Hematopoietic multipotent progenitor cell treated with erythropoietin and hydrocortisone succinate and interleukin-3 and kit ligand, for 4 days (in vitro differentiated cells): ENCODE measurements around the gene SLC25A27.

Source experiments
- DNase-seq: peaks from one replicate; pipeline ENCODE4 v3.0.0-alpha.2; 2015

The SLC25A27 gene

GRCh38 chr6:46651816-46652215 lies 959 bp upstream of the SLC25A27 start:
- no peak for DNase-seq

DNA sequence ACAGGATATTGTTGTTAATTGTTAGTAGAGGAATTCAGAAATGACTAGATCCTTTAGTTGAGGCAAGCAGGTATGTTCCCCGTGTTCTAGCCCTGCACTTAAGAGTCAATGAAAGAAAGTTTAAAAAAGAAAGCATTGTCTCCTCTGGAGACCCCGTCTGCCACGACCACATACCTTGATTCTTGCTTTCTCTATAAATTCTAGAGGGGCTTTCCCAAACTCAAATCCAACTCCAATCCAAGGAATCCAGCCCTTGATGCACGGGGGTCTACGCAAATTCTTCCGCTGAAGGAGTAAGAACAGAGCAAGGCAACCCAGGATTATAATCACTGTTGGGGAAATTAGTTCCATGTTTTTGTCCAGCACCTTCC lies 558 bp upstream of the SLC25A27 start:
- no peak for DNase-seq

GRCh38 chr6:46653439-46654195 lies 842 bp downstream of the SLC25A27 start:
- peak; percentile 8 for DNase-seq

DNA sequence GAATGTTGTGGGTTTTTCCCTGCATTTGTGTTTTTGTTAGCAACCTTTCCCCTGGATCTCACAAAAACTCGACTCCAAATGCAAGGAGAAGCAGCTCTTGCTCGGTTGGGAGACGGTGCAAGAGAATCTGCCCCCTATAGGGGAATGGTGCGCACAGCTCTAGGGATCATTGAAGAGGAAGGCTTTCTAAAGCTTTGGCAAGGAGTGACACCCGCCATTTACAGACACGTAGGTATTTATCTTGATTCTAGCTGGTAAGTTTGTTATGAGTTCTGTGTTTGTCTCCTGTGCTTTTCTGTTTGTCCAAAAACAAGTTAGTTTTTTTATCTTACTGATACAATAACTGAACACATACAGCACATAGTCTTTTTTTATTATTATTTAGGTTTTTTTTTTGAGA lies 3.0 kb downstream of the SLC25A27 start:
- peak; percentile 29 for DNase-seq

GRCh38 chr6:46657642-46658041 lies 4.9 kb downstream of the SLC25A27 start:
- DNase-seq = no peak

DNA sequence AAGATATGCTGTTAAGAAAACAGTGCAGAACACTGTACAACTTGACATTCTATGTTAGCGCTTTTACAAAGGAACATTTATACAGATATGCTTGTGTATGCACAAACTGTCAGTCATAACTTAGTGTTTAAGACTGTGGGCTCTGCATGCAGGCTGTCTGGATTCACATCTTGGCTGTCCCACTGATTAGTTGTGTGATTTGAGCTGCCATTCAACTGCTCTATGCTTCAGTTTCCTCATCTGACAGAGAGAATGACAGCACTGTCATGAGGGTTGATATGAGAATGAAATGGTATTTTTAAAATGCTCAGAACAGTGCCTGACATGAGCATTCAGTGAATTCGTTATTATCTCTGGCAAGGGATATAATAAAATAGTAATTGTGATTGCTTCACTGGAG lies 8.7 kb downstream of the SLC25A27 start:
- no peak for DNase-seq

DNA sequence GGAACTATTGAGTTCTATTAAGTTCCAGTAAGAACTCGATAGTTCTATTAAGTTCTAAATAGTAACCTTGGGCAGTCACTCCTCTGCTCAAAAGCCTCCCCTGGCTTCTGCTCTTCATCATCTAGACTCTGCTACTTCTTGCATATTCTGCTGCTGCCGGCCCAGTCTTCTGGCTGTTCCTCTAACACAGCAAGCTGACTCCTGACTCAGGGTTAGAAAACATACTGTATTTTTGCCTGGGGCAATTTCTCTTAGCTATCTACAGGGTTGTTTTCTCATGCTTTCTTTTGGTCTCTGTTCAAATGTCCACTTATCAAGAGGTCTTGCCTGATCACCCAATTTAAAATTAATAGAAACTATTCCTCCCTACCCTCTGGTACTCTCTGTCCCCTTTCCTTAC lies 14.6 kb downstream of the SLC25A27 start:
- DNase-seq = no peak

DNA sequence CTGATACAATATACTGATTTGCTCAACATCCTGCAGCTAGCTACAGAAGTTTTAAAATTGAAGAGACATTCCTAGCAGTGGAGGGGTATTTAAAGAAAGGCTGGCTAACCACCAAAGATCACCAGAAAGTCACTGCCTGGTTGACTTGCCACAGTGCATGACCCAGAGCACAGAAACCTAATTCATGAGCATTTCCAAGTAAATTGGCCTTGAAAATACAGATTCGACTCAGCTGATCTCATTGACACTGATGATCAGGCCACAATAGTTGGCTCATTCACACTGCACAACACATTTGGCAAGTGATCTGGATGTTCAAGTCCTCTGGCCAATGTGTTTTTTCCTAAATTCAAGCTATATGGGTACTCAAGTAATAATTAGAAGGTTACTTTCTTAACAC lies 21.6 kb downstream of the SLC25A27 start:
- DNase-seq = no peak

DNA sequence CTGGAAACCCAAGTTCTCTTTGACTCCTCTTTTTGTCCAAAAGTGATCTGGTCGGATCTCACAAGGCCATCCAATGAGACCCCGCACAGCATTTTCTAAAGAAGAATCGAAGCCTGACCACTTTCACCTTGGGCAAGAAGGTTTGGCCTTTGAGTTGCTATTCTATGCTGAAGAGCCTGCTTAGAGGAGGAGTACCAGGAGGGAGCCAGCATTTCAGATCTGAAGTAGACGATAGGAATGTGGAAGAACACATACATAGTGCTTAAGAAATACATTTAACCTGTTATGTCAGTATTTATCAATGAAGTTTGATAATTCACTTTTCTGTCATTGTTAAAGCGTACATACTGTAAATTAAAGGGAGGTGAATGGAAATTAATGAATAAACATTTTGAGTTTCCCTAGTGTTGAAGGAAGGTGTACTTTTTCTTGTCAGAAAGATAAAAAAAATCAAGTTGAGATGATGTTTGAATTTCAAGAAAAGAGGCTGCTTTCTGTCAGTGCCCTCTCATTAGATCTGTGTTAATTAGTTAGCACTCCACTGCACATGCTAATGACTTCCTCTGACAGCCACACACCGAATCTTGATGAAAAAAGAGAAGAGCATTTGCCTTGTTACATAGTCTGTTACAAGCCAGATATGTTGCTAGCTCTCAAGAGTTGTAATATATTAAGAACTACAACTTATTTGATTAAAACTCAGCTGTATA lies 24.0 kb downstream of the SLC25A27 start:
- DNase-seq = peak; percentile 3

DNA sequence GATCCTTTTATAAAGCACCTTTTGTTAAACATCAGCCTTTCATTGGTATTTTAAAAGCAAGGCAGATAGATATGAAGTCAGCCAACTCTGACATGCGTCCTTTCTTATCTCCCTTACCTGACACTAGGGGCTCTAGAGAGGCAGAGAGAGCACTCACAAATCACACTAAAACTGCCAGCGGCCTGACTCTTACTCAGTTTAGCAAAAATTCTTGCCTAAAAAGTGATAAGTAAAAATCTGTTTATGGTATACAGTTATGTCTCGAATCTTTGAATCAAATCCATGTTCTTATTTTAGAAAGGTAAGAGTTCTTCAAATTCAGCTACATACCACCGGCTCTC lies 24.5 kb downstream of the SLC25A27 start:
- peak; percentile 41 for DNase-seq

DNA sequence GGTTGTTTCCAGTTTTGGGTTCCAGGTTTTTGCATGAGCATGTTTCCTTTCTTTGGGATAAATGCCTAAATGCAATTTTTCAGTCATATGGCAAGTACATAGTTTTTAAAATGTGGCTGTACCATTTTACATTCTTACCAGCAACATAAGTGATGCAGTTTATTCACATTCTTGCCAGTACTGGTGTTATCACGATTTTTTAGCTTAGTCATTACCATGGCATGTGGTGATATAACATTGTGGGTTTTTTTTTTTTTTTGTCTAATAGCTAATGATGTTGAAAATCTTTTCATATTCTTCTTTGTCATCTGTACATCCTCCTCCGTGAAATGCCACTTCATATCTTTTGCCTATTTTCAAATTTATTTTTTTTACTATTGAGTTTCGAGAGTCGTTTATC lies 32.0 kb downstream of the SLC25A27 start:
- peak; percentile 62 for DNase-seq

DNA sequence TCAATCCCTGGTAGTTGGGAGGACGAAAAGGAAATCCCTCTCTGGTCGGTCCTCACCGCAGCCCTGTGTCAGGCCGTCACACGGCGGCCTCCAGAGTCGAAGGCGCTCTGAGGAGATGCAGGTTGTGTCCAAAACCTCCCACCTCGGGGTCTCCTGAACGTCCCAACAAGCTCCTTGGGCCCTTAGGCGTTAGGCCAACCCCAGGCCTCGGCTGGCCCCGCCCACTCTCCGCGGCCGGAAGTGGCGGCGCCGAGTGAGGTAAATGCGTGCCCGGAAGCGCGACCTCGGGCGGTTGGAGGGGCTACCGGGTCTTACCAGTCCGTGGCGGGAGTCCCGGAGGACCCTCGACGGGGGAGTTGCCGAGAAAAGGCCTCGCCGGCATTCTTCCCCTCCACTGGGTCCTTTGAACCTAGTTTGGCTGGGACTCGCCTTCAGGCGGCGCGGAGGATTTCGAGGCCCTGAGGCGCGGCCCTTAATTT lies 34.9 kb downstream of the SLC25A27 start, which contains the start of gene TDRD6:
TSS of gene TDRD6 (plus strand) at position 267 of the 479 bp plus-strand sequence. CDS start 244 bp downstream, outside the sequence.
- no peak for DNase-seq

DNA sequence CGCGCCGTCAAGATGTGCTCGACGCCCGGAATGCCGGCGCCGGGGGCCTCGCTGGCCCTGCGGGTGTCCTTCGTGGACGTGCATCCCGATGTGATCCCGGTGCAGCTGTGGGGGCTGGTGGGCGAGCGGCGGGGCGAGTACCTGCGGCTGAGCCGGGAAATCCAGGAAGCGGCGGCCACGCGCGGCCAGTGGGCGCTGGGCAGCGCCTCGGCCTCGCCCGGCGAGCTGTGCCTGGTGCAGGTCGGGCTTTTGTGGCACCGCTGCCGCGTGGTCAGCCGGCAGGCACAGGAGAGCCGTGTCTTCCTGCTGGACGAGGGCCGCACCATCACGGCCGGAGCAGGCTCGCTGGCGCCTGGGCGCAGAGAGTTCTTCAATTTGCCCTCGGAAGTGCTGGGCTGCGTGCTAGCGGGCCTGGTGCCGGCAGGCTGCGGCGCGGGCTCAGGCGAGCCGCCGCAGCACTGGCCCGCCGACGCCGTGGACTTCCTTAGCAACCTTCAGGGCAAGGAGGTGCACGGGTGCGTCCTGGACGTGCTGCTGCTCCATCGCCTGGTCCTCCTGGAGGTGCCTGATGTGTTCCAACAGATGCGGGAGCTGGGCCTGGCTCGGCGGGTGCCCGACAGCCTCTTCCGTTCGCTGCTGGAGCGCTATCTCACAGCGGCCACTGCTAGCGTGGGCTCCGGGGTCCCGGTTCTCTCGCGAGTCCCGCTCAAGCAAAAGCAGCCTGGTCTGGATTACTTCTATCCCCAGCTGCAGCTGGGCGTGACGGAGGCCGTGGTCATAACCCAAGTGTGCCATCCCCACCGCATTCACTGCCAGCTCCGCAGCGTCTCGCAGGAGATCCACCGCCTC lies 35.6 kb downstream of the SLC25A27 start:
- no peak for DNase-seq

GRCh38 chr6:46688966-46689335 lies 36.2 kb downstream of the SLC25A27 start:
- DNase-seq = no peak

- DNase-seq = no peak
Observed at GRCh38 chr6:46689657-46690056, 36.9 kb downstream of the SLC25A27 start.

- DNase-seq = no peak
Observed at GRCh38 chr6:46690141-46690755, 37.5 kb downstream of the SLC25A27 start.

DNA sequence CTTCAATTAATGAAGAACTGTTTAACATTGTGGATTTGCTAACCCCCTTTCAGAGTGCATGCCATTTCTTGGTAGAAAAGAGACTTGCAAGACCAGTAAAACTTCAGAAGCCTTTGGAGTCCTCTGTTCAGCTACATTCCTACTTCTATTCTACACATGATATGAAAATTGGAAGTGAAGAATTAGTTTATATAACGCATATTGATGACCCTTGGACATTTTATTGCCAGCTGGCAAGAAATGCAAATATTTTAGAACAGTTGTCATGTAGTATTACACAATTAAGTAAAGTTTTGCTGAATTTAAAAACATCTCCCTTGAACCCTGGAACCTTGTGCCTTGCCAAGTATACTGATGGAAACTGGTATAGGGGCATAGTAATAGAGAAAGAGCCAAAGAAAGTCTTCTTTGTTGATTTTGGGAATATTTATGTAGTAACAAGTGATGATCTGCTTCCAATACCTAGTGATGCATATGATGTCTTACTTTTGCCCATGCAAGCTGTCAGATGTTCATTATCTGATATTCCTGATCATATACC lies 38.2 kb downstream of the SLC25A27 start:
- no peak for DNase-seq

GRCh38 chr6:46699970-46700369 lies 47.2 kb downstream of the SLC25A27 start:
- no peak for DNase-seq

DNA sequence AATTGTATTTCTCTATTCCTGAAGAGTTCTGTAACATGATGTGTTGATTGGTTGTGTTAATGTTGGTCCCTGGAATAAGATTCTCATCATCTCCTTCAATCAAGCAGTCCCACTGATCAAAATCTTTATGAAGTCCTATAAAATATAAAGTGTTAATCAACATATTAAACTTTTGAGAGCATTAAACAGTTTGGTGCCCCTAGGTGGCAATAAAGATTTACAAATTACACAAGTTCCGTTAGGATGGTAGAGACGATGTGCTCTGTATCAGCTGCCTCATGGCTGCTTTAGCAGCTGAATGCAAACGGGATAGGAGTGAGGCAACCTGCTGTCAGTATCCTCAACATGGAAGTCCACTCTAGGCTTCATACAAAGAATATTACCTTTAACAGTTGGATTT lies 51.8 kb downstream of the SLC25A27 start:
- peak; percentile 75 for DNase-seq

- DNase-seq = no peak
Observed at GRCh38 chr6:46706464-46706863, 53.7 kb downstream of the SLC25A27 start.

GRCh38 chr6:46711491-46711890 lies 58.7 kb downstream of the SLC25A27 start:
- DNase-seq = no peak

DNA sequence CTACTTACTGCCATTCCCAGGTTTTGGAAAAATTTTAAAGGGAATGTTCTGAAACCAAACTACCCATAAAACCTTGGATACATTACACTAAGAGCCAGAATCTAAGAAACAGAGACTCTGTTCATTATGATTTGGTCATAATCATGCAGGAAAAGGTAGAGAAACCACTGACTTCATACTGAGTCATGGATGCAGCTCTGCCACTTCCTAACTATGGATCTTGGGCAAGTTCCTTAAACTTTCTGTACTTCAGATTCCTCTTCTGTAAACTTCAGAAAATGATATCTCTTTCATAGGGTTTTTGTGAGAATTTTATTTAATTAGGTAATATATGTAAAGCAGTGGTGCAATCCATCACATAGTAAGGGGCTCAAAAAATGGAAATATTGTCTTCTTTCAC lies 62.4 kb downstream of the SLC25A27 start:
- no peak for DNase-seq

DNA sequence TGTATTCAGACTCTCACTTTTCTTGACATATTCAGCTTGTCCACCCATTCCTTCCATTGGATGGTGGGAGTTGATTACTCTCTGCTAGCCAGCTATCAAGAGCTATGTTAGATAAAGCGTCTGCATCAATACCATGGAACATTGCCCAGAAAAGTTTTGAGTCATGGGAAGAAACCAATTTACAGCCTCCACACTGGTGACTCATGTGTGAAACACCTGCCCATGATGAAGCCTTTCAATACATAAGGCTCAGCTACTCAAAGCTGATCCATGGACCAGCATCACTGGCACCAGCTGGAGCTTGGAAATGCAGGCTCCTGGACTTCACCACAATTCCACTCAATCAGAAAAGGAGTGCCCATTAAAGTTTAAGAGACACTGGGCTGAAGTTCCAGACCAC lies 66.3 kb downstream of the SLC25A27 start:
- no peak for DNase-seq
